ENCODE data around the gene RPL9. TPM values are rescaled to one million over a fixed set of nuclear protein-coding genes. Genes with fewer than 3 reads are reported as not detected.

The RPL9 gene
- total and polyA plus RNA-seq, 2 of the 13 experiments (the other 11 are each of a cell fraction or from before 2014, with no cell fraction given): 993 to 2,148 TPM

DNA sequence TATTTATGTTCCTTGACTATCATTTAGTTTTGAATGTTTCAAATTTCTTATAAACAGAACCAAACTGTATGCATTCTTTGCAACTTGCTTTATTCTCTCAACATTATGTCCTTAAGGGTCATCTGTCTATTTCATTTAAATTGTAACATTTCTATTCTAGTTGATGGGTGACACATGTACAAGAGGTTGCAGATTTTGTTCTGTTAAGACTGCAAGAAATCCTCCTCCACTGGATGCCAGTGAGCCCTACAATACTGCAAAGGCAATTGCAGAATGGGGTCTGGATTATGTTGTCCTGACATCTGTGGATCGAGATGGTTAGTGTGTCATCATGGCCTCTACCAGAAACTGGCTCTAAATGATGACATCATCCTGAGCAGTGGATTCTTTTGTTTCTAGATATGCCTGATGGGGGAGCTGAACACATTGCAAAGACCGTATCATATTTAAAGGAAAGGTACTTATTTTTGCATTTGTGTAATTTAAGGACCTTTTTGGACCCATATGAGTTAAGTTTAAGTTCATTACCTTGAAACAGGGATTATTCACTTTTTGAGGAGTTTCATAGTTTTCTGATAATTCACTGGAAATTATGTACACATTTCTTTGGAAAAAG lies 6.3 kb upstream of the RPL9 start:
- peaks cover 62% of the 10 kb centered on the region for H3K4me1 ChIP-seq (ENCODE audit: insufficient read depth, low read length)
- no peaks in the 10 kb centered on the region for H3K9me3 ChIP-seq (ENCODE audit: low read length)
- intact Hi-C loops (cut with micrococcal nuclease; ENCODE audit: unreplicated experiment): loop anchor here (5.0 to 10.0 kb wide), 4 partner anchors 57 to 592 kb away; partner anchors contain the start of genes N4BP2 and SMIM14
- peaks cover 7 to 12% of the 10 kb centered on the region in 2 experiments; a peak in 4 of 5 replicates for H3K36me3 ChIP-seq (replicated peaks in 1 of 2; ENCODE audit: control insufficient read depth in 1 of 2, insufficient read depth in 2 of 2, low read length in 2 of 2)
- FAIRE-seq: no peak
- BruUV-seq (replicated peaks): no TSS peak
- no peak overlapping the region for H2AFZ ChIP-seq (ENCODE audit: low read length)
- no peak overlapping the region for H3K4me2 ChIP-seq (ENCODE audit: low read depth, low read length)
- H3K4me3 ChIP-seq (replicated peaks in 1 of 3; ENCODE audit: insufficient read depth in 1 of 3, low read depth in 2 of 3, low read length in 3 of 3): no peak overlapping the region
- CTCF ChIA-PET (ENCODE audit: low intra/inter-chr PET ratio, low total read pairs): interaction anchor here (0.6 kb wide), 1 partner anchor 558 kb away, joined by 3 read pairs; no protein-coding TSS in a partner anchor
- H3K27me3 ChIP-seq (ENCODE audit: control insufficient read depth in 1 of 2, insufficient read depth in 2 of 2, low read length in 2 of 2): no peaks in the 10 kb centered on the region; a peak in 1 of 5 replicates
- in situ Hi-C loops (cut with HindIII; ENCODE audit: extremely low pct_ligation_motif_present, low pct_unique_long_range_greater_than_20kb): loop anchor here (5.0 kb wide), 1 partner anchor 512 kb away; the partner anchor contains the start of gene PDS5A
- WGBS (ENCODE audit: low lambda C conversion rate): 86% methylated on average over 2 of the region's 2 CpGs
- H3K79me2 ChIP-seq (ENCODE audit: insufficient read depth, low read length): peaks cover 13% of the 10 kb centered on the region
- POLR2A ChIA-PET: interaction anchor here (1.2 to 2.4 kb wide), 2 partner anchors 62 to 98 kb away, joined by 3 to 11 read pairs; partner anchors contain the start of gene UGDH
- H4K20me1 ChIP-seq (ENCODE audit: insufficient read depth, low read length): no peaks in the 10 kb centered on the region
- no peak for DNase-seq (ENCODE audit: low spot score)
- no peak overlapping the region for H3K9ac ChIP-seq (ENCODE audit: insufficient read depth, low read depth, low read length)
- H3K27ac ChIP-seq (ENCODE audit: extremely low read length, insufficient read depth, low read length): peak overlapping the region; percentile 74
- peak; percentile 21; the same call in 1 of the 3 replicates for ATAC-seq
- no peak for TF ChIP-seq RFX1 (IDR thresholded peaks at IDR 0.05)
- no peak for TF ChIP-seq ZFP62 (CRISPR knock-in tag; IDR thresholded peaks at IDR 0.05)
- TF ChIP-seq PHF20 (CRISPR knock-in tag; IDR thresholded peaks at IDR 0.05): no peak
- TF ChIP-seq, protein P1, sequence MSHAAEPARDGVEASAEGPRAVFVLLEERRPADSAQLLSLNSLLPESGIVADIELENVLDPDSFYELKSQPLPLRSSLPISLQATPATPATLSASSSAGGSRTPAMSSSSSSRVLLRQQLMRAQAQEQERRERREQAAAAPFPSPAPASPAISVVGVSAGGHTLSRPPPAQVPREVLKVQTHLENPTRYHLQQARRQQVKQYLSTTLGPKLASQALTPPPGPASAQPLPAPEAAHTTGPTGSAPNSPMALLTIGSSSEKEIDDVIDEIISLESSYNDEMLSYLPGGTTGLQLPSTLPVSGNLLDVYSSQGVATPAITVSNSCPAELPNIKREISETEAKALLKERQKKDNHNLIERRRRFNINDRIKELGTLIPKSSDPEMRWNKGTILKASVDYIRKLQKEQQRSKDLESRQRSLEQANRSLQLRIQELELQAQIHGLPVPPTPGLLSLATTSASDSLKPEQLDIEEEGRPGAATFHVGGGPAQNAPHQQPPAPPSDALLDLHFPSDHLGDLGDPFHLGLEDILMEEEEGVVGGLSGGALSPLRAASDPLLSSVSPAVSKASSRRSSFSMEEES (CRISPR knock-in tag; IDR thresholded peaks at IDR 0.05): no peak
- TF ChIP-seq, protein P2, sequence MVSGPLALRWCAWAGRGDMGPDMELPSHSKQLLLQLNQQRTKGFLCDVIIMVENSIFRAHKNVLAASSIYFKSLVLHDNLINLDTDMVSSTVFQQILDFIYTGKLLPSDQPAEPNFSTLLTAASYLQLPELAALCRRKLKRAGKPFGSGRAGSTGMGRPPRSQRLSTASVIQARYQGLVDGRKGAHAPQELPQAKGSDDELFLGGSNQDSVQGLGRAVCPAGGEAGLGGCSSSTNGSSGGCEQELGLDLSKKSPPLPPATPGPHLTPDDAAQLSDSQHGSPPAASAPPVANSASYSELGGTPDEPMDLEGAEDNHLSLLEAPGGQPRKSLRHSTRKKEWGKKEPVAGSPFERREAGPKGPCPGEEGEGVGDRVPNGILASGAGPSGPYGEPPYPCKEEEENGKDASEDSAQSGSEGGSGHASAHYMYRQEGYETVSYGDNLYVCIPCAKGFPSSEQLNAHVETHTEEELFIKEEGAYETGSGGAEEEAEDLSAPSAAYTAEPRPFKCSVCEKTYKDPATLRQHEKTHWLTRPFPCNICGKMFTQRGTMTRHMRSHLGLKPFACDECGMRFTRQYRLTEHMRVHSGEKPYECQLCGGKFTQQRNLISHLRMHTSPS (CRISPR knock-in tag; IDR thresholded peaks at IDR 0.05; ENCODE audit: low read depth): no peak
- TF ChIP-seq CREB1 (IDR thresholded peaks at IDR 0.05): peak; percentile 76
- peak; percentile 70 for TF ChIP-seq CREB1 (CRISPR knock-in tag; IDR thresholded peaks at IDR 0.05)
- TF ChIP-seq ATF7 (IDR thresholded peaks at IDR 0.05): peak; percentile 98
- TF ChIP-seq ATF7 (CRISPR knock-in tag; IDR thresholded peaks at IDR 0.05): no peak
- no peak for TF ChIP-seq XBP1 (CRISPR knock-in tag; IDR thresholded peaks at IDR 0.05)
- no peak for TF ChIP-seq PCBP1 (IDR thresholded peaks at IDR 0.05; ENCODE audit: borderline replicate concordance, low read depth, low read length)
- TF ChIP-seq, protein P3, sequence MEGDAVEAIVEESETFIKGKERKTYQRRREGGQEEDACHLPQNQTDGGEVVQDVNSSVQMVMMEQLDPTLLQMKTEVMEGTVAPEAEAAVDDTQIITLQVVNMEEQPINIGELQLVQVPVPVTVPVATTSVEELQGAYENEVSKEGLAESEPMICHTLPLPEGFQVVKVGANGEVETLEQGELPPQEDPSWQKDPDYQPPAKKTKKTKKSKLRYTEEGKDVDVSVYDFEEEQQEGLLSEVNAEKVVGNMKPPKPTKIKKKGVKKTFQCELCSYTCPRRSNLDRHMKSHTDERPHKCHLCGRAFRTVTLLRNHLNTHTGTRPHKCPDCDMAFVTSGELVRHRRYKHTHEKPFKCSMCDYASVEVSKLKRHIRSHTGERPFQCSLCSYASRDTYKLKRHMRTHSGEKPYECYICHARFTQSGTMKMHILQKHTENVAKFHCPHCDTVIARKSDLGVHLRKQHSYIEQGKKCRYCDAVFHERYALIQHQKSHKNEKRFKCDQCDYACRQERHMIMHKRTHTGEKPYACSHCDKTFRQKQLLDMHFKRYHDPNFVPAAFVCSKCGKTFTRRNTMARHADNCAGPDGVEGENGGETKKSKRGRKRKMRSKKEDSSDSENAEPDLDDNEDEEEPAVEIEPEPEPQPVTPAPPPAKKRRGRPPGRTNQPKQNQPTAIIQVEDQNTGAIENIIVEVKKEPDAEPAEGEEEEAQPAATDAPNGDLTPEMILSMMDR (CRISPR knock-in tag; IDR thresholded peaks at IDR 0.05): 0 out of 2 replicates have a peak, but pooled peaks have one; percentile 10
- TF ChIP-seq GPN1 (CRISPR knock-in tag; IDR thresholded peaks at IDR 0.05; ENCODE audit: borderline replicate concordance): no peak
- no peak for TF ChIP-seq ELF4 (CRISPR knock-in tag; IDR thresholded peaks at IDR 0.05; ENCODE audit: borderline replicate concordance)
- no peak for TF ChIP-seq SNAPC2 (CRISPR knock-in tag; IDR thresholded peaks at IDR 0.05)
- no peak for TF ChIP-seq NR2F6 (IDR thresholded peaks at IDR 0.05)
- TF ChIP-seq NR2F6 (CRISPR knock-in tag; IDR thresholded peaks at IDR 0.05): no peak
- no peak for TF ChIP-seq ZNF543 (CRISPR knock-in tag; IDR thresholded peaks at IDR 0.05)
- no peak for TF ChIP-seq ZNF75D (CRISPR knock-in tag; IDR thresholded peaks at IDR 0.05; ENCODE audit: borderline replicate concordance)
- no peak for TF ChIP-seq HCFC1 (IDR thresholded peaks at IDR 0.05; ENCODE audit: low read depth, low read length)

Data from HepG2 (cell line).